SU-DHL-6 (cell line): ENCODE results near the gene ID1.

Experiments
- H2AFZ ChIP-seq: fragments of 200-600 bp; sonication (generic); 2 replicates; pipeline ENCODE4 v1.6.1; 2014; ENCODE audit warnings: low read depth, mild to moderate bottlenecking, moderate library complexity, mixed read lengths, antibody characterized with exemption, low read length; ENCODE audit not compliant: severe bottlenecking
- H3F3A ChIP-seq: fragments of 200-600 bp; shearing (Covaris generic); 2 replicates; pipeline ENCODE4 v1.6.0; 2016; ENCODE audit warnings: antibody characterized with exemption, mild to moderate bottlenecking; ENCODE audit not compliant: insufficient read depth
- H3K27ac ChIP-seq: fragments of 200-600 bp; sonication (generic); 2 replicates; pipeline ENCODE4 v1.5.1; 2016; ENCODE audit warnings: low read depth, mild to moderate bottlenecking, low read length, moderate library complexity, mixed read lengths
- H3K27me3 ChIP-seq: fragments of 200-600 bp; sonication (generic), shearing (Covaris generic); 2 replicates; pipeline ENCODE4 v1.6.0; 2014; ENCODE audit warnings: mild to moderate bottlenecking, low read length
- H3K36me3 ChIP-seq: fragments of 200-600 bp; sonication (generic); 2 replicates; pipeline ENCODE4 v1.6.1; 2014; ENCODE audit warnings: mild to moderate bottlenecking, low read length, mixed read lengths
- H3K4me2 ChIP-seq: fragments of 300-600, 200-600 bp; shearing (Covaris generic), sonication (generic); 2 replicates; pipeline ENCODE4 v1.6.0; 2014; ENCODE audit warnings: low read length, low read depth, mild to moderate bottlenecking; ENCODE audit not compliant: poor library complexity, severe bottlenecking
- H3K4me3 ChIP-seq: fragments of 200-600 bp; sonication (generic); 2 replicates; pipeline ENCODE4 v1.5.1; 2014; ENCODE audit warnings: antibody characterized with exemption, low read length, mild to moderate bottlenecking, mixed read lengths; ENCODE audit not compliant: insufficient read depth, poor library complexity, severe bottlenecking
- H3K79me2 ChIP-seq: fragments of 200-600 bp; sonication (generic); 2 replicates; pipeline ENCODE4 v1.6.1; 2014; ENCODE audit warnings: mild to moderate bottlenecking, low read length, moderate library complexity; ENCODE audit not compliant: insufficient read depth
- H3K9ac ChIP-seq: fragments of 200-600 bp; sonication (generic); 2 replicates; pipeline ENCODE4 v1.7.0; 2014; ENCODE audit warnings: mild to moderate bottlenecking, low read length
- H3K9me2 ChIP-seq: fragments of 200-600 bp; sonication (generic); replicated peaks from 2 replicates; pipeline ENCODE4 v1.6.1; 2014; ENCODE audit warnings: low read length; ENCODE audit not compliant: insufficient read depth
- H3K9me3 ChIP-seq: fragments of 200-600 bp; sonication (generic); 2 replicates; pipeline ENCODE4 v1.6.1; 2014; ENCODE audit warnings: low read length, mixed read lengths; ENCODE audit not compliant: insufficient read depth
- H4K20me1 ChIP-seq: fragments of 200-600 bp; sonication (generic); 2 replicates; pipeline ENCODE4 v1.6.1; 2014; ENCODE audit warnings: low read depth, mild to moderate bottlenecking, antibody characterized with exemption, low read length, moderate library complexity, mixed read lengths
- EZH2phosphoT487 ChIP-seq: fragments of 200-600 bp; sonication (generic), shearing (Covaris generic); conservative IDR thresholded peaks from 2 replicates; pipeline ENCODE4 v1.6.1; 2018; ENCODE audit warnings: mild to moderate bottlenecking, antibody characterized with exemption, low read length, moderate library complexity, mixed read lengths
- TF ChIP-seq, protein P1 (sequence below): fragments of 200-600 bp; sonication (generic); IDR thresholded peaks from one replicate; pipeline ENCODE4 v1.5.1; 2017; ENCODE audit warnings: antibody characterized with exemption, mild to moderate bottlenecking, low read length, moderate library complexity; ENCODE audit not compliant: insufficient read depth, poor library complexity, severe bottlenecking

ID1 gene

DNA sequence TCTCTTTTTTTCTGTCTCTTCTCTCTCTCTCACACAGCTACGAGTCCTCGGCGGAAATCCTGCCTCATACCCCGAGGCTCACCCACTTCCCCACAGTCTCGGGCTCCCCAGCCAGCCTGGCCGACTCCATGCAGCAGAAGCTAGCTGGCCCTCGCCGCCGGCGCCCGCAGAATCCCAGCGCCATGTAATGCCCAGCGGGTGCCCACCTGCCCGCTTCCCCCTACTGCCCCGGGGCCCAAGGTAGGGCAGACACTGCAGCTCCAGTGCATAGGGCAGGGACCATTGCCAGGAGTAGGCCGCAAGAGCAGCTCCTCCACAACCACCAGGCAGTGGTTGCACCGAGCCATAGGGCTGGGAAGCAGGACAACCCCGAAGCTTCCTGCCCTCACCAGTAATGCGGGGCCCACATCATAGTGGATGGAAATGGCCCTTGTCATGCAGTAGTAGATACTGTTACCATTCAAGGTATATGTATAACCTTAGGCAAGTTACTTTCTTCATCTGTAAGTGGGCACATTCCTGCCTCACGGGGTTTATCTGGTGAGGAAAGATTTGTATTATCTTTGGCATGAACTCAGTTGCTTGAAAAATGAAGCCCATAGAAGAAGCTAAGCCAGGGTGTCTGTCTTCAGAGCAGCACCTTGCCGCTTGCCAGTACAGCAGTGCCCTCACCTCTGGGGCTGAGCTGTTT is 36.9 kb upstream of the ID1 start:
- peaks cover 37% of the 10 kb centered on the region for H3F3A ChIP-seq
- TF ChIP-seq, protein P1, sequence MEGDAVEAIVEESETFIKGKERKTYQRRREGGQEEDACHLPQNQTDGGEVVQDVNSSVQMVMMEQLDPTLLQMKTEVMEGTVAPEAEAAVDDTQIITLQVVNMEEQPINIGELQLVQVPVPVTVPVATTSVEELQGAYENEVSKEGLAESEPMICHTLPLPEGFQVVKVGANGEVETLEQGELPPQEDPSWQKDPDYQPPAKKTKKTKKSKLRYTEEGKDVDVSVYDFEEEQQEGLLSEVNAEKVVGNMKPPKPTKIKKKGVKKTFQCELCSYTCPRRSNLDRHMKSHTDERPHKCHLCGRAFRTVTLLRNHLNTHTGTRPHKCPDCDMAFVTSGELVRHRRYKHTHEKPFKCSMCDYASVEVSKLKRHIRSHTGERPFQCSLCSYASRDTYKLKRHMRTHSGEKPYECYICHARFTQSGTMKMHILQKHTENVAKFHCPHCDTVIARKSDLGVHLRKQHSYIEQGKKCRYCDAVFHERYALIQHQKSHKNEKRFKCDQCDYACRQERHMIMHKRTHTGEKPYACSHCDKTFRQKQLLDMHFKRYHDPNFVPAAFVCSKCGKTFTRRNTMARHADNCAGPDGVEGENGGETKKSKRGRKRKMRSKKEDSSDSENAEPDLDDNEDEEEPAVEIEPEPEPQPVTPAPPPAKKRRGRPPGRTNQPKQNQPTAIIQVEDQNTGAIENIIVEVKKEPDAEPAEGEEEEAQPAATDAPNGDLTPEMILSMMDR, result no peak
- TF ChIP-seq EZH2phosphoT487, result no peak
- no peak overlapping the region for H2AFZ ChIP-seq
- H3K9ac ChIP-seq, result peak overlapping the region; percentile 0; the same call in 1 of the 2 replicates
- peak overlapping the region; percentile 69 for H3K4me2 ChIP-seq
- peak overlapping the region; percentile 95 for H3K27ac ChIP-seq
- no peak overlapping the region for H3K4me3 ChIP-seq
- H3K27me3 ChIP-seq, result no peaks in the 10 kb centered on the region
- H3K9me2 ChIP-seq, result no peaks in the 10 kb centered on the region
- no peaks in the 10 kb centered on the region for H4K20me1 ChIP-seq
- no peaks in the 10 kb centered on the region for H3K36me3 ChIP-seq
- H3K9me3 ChIP-seq, result no peaks in the 10 kb centered on the region
- no peaks in the 10 kb centered on the region for H3K79me2 ChIP-seq

DNA sequence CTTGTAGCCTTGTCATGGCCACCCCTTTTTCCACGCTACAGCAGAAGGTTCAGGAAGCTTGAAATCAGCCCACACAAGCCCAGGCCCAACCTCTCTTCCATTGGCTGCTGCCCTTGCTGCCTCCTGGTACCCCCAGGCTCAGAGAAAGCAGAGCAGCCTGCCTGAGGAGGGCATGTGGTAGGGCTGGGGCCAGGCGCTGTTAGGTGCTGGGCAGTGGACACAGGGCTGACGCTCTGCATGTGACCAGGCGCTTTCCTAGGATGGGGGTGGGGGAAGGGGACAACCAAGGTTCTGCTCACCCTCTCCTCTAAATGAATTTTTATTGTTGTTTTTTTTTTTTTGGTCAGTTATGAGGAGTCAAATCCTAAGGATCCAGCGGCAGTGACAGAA is 36.3 kb upstream of the ID1 start:
- H3K9ac ChIP-seq, result 0 out of 2 replicates have a peak overlapping the region, but pooled peaks have one; percentile 0
- no peaks in the 10 kb centered on the region for H3K36me3 ChIP-seq
- no peaks in the 10 kb centered on the region for H3K27me3 ChIP-seq
- no peaks in the 10 kb centered on the region for H3K9me3 ChIP-seq
- H3K79me2 ChIP-seq, result no peaks in the 10 kb centered on the region
- peak overlapping the region; percentile 11 for H3K4me2 ChIP-seq
- H3K9me2 ChIP-seq, result no peaks in the 10 kb centered on the region
- no peak overlapping the region for H2AFZ ChIP-seq
- peaks cover 38% of the 10 kb centered on the region for H3F3A ChIP-seq
- peak overlapping the region; percentile 95 for H3K27ac ChIP-seq
- TF ChIP-seq EZH2phosphoT487, result no peak
- TF ChIP-seq, protein P1, result no peak
- H4K20me1 ChIP-seq, result no peaks in the 10 kb centered on the region
- no peak overlapping the region for H3K4me3 ChIP-seq

DNA sequence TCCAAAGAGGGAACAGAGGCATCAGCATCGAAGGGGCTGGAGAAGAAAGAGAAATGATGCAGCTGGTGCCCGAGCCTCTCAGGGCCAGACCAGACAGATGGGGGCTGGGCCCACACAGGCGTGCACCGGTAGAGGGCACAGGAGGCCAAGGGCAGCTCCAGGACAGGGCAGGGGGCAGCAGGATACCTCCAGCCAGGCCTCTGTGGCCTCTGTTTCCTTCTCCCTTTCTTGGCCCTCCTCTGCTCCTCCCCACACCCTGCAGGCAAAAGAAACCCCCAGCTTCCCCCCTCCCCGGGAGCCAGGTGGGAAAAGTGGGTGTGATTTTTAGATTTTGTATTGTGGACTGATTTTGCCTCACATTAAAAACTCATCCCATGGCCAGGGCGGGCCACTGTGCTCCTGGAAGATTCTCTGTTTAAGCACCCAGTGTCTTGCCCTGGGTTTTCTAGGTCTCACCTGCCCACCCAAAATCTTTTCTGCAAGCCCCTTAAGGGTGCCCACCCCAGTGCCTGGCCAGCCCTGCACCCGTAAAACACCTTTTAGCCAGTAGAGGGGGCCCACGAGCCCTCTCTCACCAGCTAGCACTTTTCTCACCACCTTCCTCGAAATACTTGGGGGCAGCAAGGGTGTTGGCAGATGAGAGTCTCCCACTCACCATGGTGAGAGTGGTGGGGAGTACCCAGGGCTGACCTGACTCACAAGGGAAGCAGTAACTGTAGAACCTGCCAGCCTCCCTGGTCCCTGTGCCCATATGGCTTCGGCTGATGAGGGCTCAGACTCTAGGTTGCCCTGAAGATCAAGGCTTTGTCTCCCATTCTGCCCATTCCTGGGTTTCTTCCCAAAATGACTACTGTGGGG is 35.7 kb upstream of the ID1 start:
- no peaks in the 10 kb centered on the region for H3K36me3 ChIP-seq
- no peaks in the 10 kb centered on the region for H3K27me3 ChIP-seq
- no peak for TF ChIP-seq EZH2phosphoT487
- TF ChIP-seq, protein P1, result peak; percentile 84
- H3K9me2 ChIP-seq, result no peaks in the 10 kb centered on the region
- H3K4me3 ChIP-seq, result no peak overlapping the region
- H3K9ac ChIP-seq, result no peak overlapping the region
- H3F3A ChIP-seq, result peaks cover 44% of the 10 kb centered on the region
- H3K9me3 ChIP-seq, result no peaks in the 10 kb centered on the region
- no peaks in the 10 kb centered on the region for H3K79me2 ChIP-seq
- H3K4me2 ChIP-seq, result peak overlapping the region; percentile 11
- H3K27ac ChIP-seq, result peak overlapping the region; percentile 95
- H2AFZ ChIP-seq, result no peak overlapping the region
- H4K20me1 ChIP-seq, result no peaks in the 10 kb centered on the region
